Testis (tissue), 3 donors: Measurements from ENCODE around the gene GALNT11. TPM values are rescaled to one million over a fixed set of nuclear protein-coding genes. Genes with fewer than 3 reads are reported as not detected.

Experiments used
- DNase-seq: peaks from one replicate; pipeline ENCODE4 v3.0.0-alpha.2; 2019
- H3K27ac ChIP-seq, 2 donors: fragments of 200-600 bp; sonication (generic); one replicate each; pipeline ENCODE4 v1.5.1; 2019
- H3K27me3 ChIP-seq: fragments of 200-600 bp; sonication (generic); one replicate; pipeline ENCODE4 v1.5.1; 2019
- H3K36me3 ChIP-seq: fragments of 200-600 bp; sonication (generic); one replicate; pipeline ENCODE4 v1.5.1; 2017; ENCODE audit warnings: low read depth; ENCODE audit errors: missing control alignments
- H3K4me1 ChIP-seq: fragments of 200-600 bp; sonication (generic); one replicate; pipeline ENCODE4 v1.5.1; 2019
- H3K4me3 ChIP-seq, 2 donors: fragments of 200-600 bp; sonication (generic); one replicate each; pipeline ENCODE4 v1.5.1; 2017 to 2019
- H3K9me3 ChIP-seq: fragments of 200-600 bp; sonication (generic); one replicate; pipeline ENCODE4 v1.5.1; 2017
- POLR2A ChIP-seq: fragments of 450-650 bp; IDR thresholded peaks from one replicate; pipeline ENCODE4 v1.6.1; 2017; ENCODE audit warnings: antibody characterized with exemption, mild to moderate bottlenecking, moderate library complexity
- WGBS, 2 donors: methylation state at CpG; one replicate each; pipeline ENCODE4 v1.1.5; 2018; 5-methylcytosine and 5-hydroxymethylcytosine counted together
- intact Hi-C: fragments of 100-400 bp; cut with DNase I; formaldehyde crosslinking; loops from one replicate; pipeline ENCODE4 v1.15.1; 2023; ENCODE audit warnings: low total_unique reads
- polyA plus RNA-seq: library from polyadenylated mRNA; stranded (reverse); fragments of 350-450 nt; fragmentation: Illumina TruSeq; extraction: RNeasy Lipid Tissue Mini Kit (QIAGEN cat#74804); gene quantifications from one replicate; pipeline ENCODE4 v1.2.3, GENCODE V29; 2014; ENCODE audit warnings: low read depth, low replicate concordance; ENCODE audit not compliant: insufficient read depth
- total RNA-seq, 2 donors: library from RNA; depleted of rRNA; stranded (reverse); fragments of >200 nt; gene quantifications; one replicate each; pipeline ENCODE4 v1.2.3, GENCODE V29; 2016
- TF ChIP-seq, protein P1 (sequence below), 3 experiments: fragments of 450-650 bp in 2 of 3; fragments of 200-600 bp in 1 of 3; sonication (generic) in 1 of 3; IDR thresholded peaks; one replicate each; pipeline ENCODE4 v1.5.1; 2016 to 2019; ENCODE audit warnings: antibody characterized with exemption in 3 of 3, mild to moderate bottlenecking in 2 of 3, moderate library complexity in 1 of 3

The GALNT11 gene
- total and polyA plus RNA-seq, 3 donors from 2014 or later = 23.4 to 38.8 (median 36.2) TPM

DNA sequence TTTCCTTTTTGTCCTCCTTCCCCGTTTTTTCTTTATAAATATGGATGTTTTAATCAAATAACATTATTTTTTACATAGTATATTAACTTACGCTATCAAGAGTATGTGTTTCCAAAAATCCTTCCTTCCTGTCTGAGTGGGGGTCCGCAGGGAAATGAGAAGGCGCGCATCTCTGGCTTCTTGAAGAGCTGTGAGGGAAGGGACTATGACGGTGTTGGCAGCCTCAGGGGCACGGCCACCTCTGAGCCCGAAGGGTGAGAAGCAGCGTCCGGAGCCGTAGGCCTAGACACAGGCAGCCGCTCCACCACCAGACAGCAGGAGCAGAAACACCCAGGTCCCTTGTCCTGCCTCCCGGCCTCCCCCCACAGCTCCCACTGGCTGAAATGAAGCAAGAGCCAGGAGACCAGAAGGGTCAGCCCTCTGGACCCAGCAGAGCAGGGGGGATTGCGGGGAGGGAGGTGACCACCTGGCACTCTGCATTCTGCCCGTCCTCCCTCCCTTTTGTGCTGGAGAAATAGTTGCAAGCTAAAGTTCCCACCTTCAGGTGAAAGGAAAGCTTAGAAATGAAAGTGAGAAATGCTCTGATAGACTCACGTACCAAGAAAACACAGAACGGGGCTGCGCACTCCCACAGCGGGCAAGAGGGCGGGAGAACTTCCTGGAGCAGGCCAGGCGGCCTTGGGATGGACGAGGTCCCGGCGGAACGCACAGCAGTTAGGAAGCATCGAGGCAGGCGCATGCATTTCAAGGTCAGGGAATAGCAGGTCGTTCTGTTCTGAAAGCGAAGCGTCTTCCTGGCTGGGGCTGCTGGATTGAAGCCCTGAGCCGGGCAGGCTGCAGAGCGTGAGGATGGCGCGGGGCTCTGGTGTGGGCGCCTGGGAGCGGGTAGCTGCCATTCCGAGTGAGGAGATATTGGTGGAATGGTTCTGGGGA lies 105.5 kb downstream of the GALNT11 start:
- TF ChIP-seq POLR2A = no peak
- TF ChIP-seq, protein P1, sequence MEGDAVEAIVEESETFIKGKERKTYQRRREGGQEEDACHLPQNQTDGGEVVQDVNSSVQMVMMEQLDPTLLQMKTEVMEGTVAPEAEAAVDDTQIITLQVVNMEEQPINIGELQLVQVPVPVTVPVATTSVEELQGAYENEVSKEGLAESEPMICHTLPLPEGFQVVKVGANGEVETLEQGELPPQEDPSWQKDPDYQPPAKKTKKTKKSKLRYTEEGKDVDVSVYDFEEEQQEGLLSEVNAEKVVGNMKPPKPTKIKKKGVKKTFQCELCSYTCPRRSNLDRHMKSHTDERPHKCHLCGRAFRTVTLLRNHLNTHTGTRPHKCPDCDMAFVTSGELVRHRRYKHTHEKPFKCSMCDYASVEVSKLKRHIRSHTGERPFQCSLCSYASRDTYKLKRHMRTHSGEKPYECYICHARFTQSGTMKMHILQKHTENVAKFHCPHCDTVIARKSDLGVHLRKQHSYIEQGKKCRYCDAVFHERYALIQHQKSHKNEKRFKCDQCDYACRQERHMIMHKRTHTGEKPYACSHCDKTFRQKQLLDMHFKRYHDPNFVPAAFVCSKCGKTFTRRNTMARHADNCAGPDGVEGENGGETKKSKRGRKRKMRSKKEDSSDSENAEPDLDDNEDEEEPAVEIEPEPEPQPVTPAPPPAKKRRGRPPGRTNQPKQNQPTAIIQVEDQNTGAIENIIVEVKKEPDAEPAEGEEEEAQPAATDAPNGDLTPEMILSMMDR (IDR thresholded peaks at IDR 0.05) = no peak
- Histone ChIP-seq H3K36me3 (no peaks in the 10 kb centered on the region), H3K27ac (peak overlapping the region in 1 of 2 donors; percentile 16), H3K4me1 (peaks cover 6% of the 10 kb centered on the region), H3K27me3 (no peaks in the 10 kb centered on the region), H3K4me3 (no peak overlapping the region), H3K9me3 (no peaks in the 10 kb centered on the region)
- WGBS, 2 donors = 66 to 67% methylated on average over 33 to 37 of the region's 37 CpGs
- DNase-seq = no peak
- intact Hi-C loops = no loop called here

DNA sequence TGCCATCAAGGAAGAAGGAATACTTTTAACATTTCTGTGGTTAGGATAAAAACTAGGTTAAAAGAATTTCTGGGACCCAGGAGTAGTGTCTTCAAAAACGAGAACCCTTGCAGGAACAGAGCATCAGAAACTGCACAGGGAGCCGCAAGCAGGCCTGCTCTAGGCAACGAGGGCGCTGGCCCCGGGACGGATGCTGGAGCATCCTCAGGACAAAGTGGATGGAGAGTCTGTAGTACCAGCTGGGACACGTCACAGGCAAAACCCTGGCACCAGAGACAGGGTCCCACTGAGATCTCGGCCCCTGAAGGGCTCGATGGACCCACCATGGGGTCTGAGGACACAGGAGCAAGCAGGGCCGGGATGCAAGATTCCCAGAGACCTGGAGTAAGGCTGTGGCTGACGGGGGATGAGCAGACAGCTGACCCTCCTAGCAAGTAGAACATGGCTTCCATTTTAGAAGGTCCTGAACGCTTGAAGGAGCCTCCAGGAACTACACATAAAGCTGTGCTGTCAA lies 106.6 kb downstream of the GALNT11 start:
- WGBS, 2 donors = 59 to 78% methylated on average over 10 to 12 of the region's 12 CpGs
- Histone ChIP-seq H3K4me3 (no peak overlapping the region), H3K4me1 (peaks cover 6% of the 10 kb centered on the region), H3K27me3 (no peaks in the 10 kb centered on the region), H3K27ac (no peak overlapping the region), H3K9me3 (no peaks in the 10 kb centered on the region), H3K36me3 (no peaks in the 10 kb centered on the region)
- intact Hi-C loops = no loop called here
- no peak for DNase-seq
- TF ChIP-seq POLR2A = no peak
- TF ChIP-seq, protein P1 (IDR thresholded peaks at IDR 0.05) = no peak

- no peaks in the 10 kb centered on the region for H3K9me3 ChIP-seq
- no peaks in the 10 kb centered on the region for H3K36me3 ChIP-seq
- H3K27me3 ChIP-seq = no peaks in the 10 kb centered on the region
- peaks cover 6% of the 10 kb centered on the region for H3K4me1 ChIP-seq
- peak; percentile 61 for DNase-seq
- TF ChIP-seq, protein P1 (IDR thresholded peaks at IDR 0.05) = no peak
- no peak for TF ChIP-seq POLR2A
- no peak overlapping the region for H3K4me3 ChIP-seq
- intact Hi-C loops = no loop called here
- no peak overlapping the region for H3K27ac ChIP-seq
- WGBS, 2 donors = 54 to 70% methylated on average over 5 of the region's 5 CpGs
These were observed 107.3 kb downstream of the GALNT11 start for GRCh38 chr7:152132812-152133211.

GRCh38 chr7:152133804-152134203 lies 108.3 kb downstream of the GALNT11 start:
- WGBS, 2 donors = 92 to 93% methylated on average over 13 of the region's 13 CpGs
- Histone ChIP-seq H3K9me3 (no peaks in the 10 kb centered on the region), H3K4me1 (peaks cover 6% of the 10 kb centered on the region), H3K27me3 (no peaks in the 10 kb centered on the region), H3K27ac (no peak overlapping the region), H3K36me3 (no peaks in the 10 kb centered on the region), H3K4me3 (no peak overlapping the region)
- TF ChIP-seq, protein P1 (IDR thresholded peaks at IDR 0.05) = no peak
- TF ChIP-seq POLR2A = no peak
- intact Hi-C loops = no loop called here
- no peak for DNase-seq
